ENCODE data around the gene CCDC149.

The CCDC149 gene

GRCh38 chr4:24878636-24879016 lies 34.2 kb downstream of the CCDC149 start:
- no peak for DNase-seq (ENCODE audit: low read depth)

GRCh38 chr4:24877868-24878635 lies 34.8 kb downstream of the CCDC149 start:
- no peak for DNase-seq (ENCODE audit: low read depth)

- DNase-seq (ENCODE audit: low read depth) = no peak
These were observed 36.4 kb downstream of the CCDC149 start for GRCh38 chr4:24876431-24876830.

- no peak for DNase-seq (ENCODE audit: low read depth)
These were observed 40.1 kb downstream of the CCDC149 start for GRCh38 chr4:24872720-24873119.

- DNase-seq (ENCODE audit: low read depth) = no peak
These were observed 41.6 kb downstream of the CCDC149 start for GRCh38 chr4:24871210-24871609.

GRCh38 chr4:24867766-24868296 lies 45.0 kb downstream of the CCDC149 start:
- DNase-seq (ENCODE audit: low read depth) = no peak

- DNase-seq (ENCODE audit: low read depth) = no peak
These were observed 45.6 kb downstream of the CCDC149 start for GRCh38 chr4:24867251-24867650.

GRCh38 chr4:24865401-24865800 lies 47.4 kb downstream of the CCDC149 start:
- no peak for DNase-seq (ENCODE audit: low read depth)

GRCh38 chr4:24863799-24864198 lies 49.0 kb downstream of the CCDC149 start:
- no peak for DNase-seq (ENCODE audit: low read depth)

GRCh38 chr4:24862073-24862751 lies 50.6 kb downstream of the CCDC149 start:
- DNase-seq (ENCODE audit: low read depth) = no peak

- no peak for DNase-seq (ENCODE audit: low read depth)
These were observed 54.3 kb downstream of the CCDC149 start for GRCh38 chr4:24858550-24858949.

- DNase-seq (ENCODE audit: low read depth) = no peak
These were observed 54.8 kb downstream of the CCDC149 start for GRCh38 chr4:24858026-24858425.

- no peak for DNase-seq (ENCODE audit: low read depth)
These were observed 56.3 kb downstream of the CCDC149 start for GRCh38 chr4:24856586-24856985.

- no peak for DNase-seq (ENCODE audit: low read depth)
These were observed 57.1 kb downstream of the CCDC149 start for GRCh38 chr4:24855741-24856140.

- no peak for DNase-seq (ENCODE audit: low read depth)
These were observed 59.7 kb downstream of the CCDC149 start for GRCh38 chr4:24853142-24853541.

- no peak for DNase-seq (ENCODE audit: low read depth)
These were observed 62.2 kb downstream of the CCDC149 start for GRCh38 chr4:24850674-24851073.

- no peak for DNase-seq (ENCODE audit: low read depth)
These were observed 63.1 kb downstream of the CCDC149 start for GRCh38 chr4:24849756-24850155.

GRCh38 chr4:24849351-24849750 lies 63.5 kb downstream of the CCDC149 start:
- no peak for DNase-seq (ENCODE audit: low read depth)

- no peak for DNase-seq (ENCODE audit: low read depth)
These were observed 66.1 kb downstream of the CCDC149 start for GRCh38 chr4:24846716-24847115.

GRCh38 chr4:24845902-24846301 lies 66.9 kb downstream of the CCDC149 start:
- no peak for DNase-seq (ENCODE audit: low read depth)

GRCh38 chr4:24845132-24845531 lies 67.7 kb downstream of the CCDC149 start:
- DNase-seq (ENCODE audit: low read depth) = no peak

GRCh38 chr4:24843096-24843495 lies 69.7 kb downstream of the CCDC149 start:
- DNase-seq (ENCODE audit: low read depth) = no peak

- no peak for DNase-seq (ENCODE audit: low read depth)
These were observed 70.5 kb downstream of the CCDC149 start for GRCh38 chr4:24842356-24842755.
